Measurements from ENCODE around the gene PCNT.

PCNT gene

DNA sequence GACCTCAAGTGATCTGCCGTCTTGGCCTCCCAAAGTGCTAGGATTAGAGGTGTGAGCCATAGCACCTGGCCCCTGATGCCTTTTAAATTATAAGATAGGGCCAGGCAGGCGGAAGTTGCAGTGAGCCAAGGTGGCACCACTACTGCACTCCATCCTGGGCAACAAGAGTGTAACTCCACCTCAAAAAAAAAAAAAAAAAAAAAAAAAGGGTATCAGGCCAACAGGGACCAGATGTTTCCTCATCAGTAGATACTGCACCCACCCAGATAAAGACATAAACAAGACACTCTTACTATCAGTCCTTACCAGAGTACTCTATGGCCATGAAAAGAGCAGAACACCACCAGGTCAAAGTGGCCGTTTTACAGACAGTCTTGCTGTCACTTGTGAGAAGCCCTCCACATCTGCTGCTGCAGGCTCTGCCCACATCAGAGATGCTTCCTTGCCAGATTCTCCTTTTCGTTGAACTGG is 3.6 kb upstream of the PCNT start:
- no peak overlapping the region for H3K27ac ChIP-seq (replicated peaks)
- no peaks in the 10 kb centered on the region for H3K27me3 ChIP-seq (ENCODE audit: insufficient read depth, poor library complexity, severe bottlenecking)
- TF ChIP-seq, protein P1, sequence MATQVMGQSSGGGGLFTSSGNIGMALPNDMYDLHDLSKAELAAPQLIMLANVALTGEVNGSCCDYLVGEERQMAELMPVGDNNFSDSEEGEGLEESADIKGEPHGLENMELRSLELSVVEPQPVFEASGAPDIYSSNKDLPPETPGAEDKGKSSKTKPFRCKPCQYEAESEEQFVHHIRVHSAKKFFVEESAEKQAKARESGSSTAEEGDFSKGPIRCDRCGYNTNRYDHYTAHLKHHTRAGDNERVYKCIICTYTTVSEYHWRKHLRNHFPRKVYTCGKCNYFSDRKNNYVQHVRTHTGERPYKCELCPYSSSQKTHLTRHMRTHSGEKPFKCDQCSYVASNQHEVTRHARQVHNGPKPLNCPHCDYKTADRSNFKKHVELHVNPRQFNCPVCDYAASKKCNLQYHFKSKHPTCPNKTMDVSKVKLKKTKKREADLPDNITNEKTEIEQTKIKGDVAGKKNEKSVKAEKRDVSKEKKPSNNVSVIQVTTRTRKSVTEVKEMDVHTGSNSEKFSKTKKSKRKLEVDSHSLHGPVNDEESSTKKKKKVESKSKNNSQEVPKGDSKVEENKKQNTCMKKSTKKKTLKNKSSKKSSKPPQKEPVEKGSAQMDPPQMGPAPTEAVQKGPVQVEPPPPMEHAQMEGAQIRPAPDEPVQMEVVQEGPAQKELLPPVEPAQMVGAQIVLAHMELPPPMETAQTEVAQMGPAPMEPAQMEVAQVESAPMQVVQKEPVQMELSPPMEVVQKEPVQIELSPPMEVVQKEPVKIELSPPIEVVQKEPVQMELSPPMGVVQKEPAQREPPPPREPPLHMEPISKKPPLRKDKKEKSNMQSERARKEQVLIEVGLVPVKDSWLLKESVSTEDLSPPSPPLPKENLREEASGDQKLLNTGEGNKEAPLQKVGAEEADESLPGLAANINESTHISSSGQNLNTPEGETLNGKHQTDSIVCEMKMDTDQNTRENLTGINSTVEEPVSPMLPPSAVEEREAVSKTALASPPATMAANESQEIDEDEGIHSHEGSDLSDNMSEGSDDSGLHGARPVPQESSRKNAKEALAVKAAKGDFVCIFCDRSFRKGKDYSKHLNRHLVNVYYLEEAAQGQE (IDR thresholded peaks at IDR 0.05; ENCODE audit: insufficient replicate concordance, low read depth) = no peak
- TF ChIP-seq, protein P2, sequence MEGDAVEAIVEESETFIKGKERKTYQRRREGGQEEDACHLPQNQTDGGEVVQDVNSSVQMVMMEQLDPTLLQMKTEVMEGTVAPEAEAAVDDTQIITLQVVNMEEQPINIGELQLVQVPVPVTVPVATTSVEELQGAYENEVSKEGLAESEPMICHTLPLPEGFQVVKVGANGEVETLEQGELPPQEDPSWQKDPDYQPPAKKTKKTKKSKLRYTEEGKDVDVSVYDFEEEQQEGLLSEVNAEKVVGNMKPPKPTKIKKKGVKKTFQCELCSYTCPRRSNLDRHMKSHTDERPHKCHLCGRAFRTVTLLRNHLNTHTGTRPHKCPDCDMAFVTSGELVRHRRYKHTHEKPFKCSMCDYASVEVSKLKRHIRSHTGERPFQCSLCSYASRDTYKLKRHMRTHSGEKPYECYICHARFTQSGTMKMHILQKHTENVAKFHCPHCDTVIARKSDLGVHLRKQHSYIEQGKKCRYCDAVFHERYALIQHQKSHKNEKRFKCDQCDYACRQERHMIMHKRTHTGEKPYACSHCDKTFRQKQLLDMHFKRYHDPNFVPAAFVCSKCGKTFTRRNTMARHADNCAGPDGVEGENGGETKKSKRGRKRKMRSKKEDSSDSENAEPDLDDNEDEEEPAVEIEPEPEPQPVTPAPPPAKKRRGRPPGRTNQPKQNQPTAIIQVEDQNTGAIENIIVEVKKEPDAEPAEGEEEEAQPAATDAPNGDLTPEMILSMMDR (IDR thresholded peaks at IDR 0.05; ENCODE audit: insufficient read depth, low read length) = no peak
- TF ChIP-seq POLR2AphosphoS5 (IDR thresholded peaks at IDR 0.05; ENCODE audit: low read depth) (no peak), SPI1 (IDR thresholded peaks at IDR 0.05; ENCODE audit: borderline replicate concordance, low read depth) (no peak), GABPA (IDR thresholded peaks at IDR 0.05; ENCODE audit: low read depth) (no peak)
- no peak for DNase-seq (ENCODE audit: low read depth in 1 of 2, low spot score in 1 of 2)
- no peak overlapping the region; the same call in 1 of the 2 replicates for H3K4me3 ChIP-seq (replicated peaks; ENCODE audit: insufficient read depth, low read length)

DNA sequence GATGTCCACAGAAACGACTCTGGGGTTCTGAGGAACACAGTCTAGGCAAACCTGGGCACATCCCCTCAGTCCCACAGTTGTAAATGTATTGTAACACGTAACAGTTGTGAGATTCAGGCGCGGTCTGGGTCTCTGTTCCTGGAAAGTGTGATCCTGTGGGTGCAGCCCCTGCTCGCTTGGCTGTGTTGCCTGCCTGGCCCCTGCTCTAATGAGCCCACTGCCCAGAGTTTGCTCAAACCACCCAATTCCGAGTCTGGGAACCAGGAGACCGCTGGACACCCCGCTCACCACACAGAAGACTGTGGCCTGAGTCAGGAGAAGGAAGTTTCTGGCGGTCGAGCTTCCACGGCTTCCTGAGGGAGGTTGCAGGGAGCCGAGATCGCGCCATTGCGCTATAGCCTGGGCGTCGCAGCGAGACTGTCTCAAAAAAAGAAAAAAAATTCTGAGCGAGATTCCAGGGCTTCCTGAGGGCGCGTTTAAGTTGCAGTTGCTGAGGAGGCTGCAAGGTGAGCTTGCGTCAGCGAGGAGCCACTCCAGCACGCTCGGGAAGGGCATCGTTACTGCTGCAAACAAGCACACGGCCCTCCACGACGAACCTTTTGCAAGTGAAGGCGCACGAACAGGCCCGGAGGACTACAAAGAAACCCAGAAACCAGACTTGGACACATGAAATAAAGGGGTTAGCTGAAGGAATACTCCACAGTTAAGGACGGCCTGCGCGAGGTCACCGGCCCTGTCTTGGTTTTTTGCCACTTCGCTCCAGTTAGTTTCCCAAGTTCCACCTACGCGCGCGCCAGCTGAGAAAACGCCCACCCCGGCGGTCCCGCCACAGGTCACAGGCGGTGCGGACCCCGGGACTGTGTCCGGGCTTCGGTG is 1.4 kb upstream of the PCNT start:
- H3K27ac ChIP-seq (replicated peaks) = peak overlapping the region; percentile 100
- H3K4me3 ChIP-seq (replicated peaks; ENCODE audit: insufficient read depth, low read length) = peak overlapping the region; percentile 92
- H3K27me3 ChIP-seq (ENCODE audit: insufficient read depth, poor library complexity, severe bottlenecking) = no peaks in the 10 kb centered on the region
- DNase-seq (ENCODE audit: low read depth in 1 of 2, low spot score in 1 of 2) = peak in 1 of 2 experiments; percentile 37
- TF ChIP-seq SPI1 (IDR thresholded peaks at IDR 0.05; ENCODE audit: borderline replicate concordance, low read depth) = no peak
- TF ChIP-seq, protein P1 (IDR thresholded peaks at IDR 0.05; ENCODE audit: insufficient replicate concordance, low read depth) = no peak
- TF ChIP-seq GABPA (IDR thresholded peaks at IDR 0.05; ENCODE audit: low read depth) = no peak
- TF ChIP-seq, protein P2 (IDR thresholded peaks at IDR 0.05; ENCODE audit: insufficient read depth, low read length) = no peak
- no peak; the same call in 1 of the 2 replicates for TF ChIP-seq POLR2AphosphoS5 (IDR thresholded peaks at IDR 0.05; ENCODE audit: low read depth)

DNA sequence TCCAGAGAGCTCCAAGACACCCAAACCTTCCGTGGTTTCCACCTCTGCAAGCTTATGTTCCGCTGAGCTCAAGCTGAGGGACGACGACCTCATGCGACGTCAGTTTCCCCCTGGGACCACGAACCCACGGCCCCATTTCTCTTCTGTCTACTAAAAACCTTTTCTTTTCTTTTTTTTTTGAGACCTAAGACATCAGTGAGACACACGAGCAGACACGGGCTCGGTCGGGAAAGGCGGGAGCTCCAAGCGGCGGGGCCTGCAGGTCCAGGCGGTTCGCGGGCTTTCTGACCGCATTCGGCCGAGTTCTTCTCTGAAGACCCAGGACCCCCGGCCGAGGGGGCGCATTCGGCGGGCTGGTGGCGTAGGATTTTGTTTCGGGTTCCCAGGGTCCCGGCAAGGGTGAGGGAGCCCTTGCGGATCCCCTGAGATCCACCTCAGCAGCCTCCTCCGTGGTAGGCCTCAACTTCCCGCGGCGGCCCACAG is 688 bp upstream of the PCNT start:
- no peak for DNase-seq (ENCODE audit: low read depth in 1 of 2, low spot score in 1 of 2)
- H3K27me3 ChIP-seq (ENCODE audit: insufficient read depth, poor library complexity, severe bottlenecking) = no peaks in the 10 kb centered on the region
- TF ChIP-seq, protein P2 (IDR thresholded peaks at IDR 0.05; ENCODE audit: insufficient read depth, low read length) = no peak
- peak; percentile 30; the same call in 1 of the 2 replicates for TF ChIP-seq POLR2AphosphoS5 (IDR thresholded peaks at IDR 0.05; ENCODE audit: low read depth)

More for the DNA sequence above, 688 bp upstream of the PCNT start:
- H3K4me3 ChIP-seq (replicated peaks; ENCODE audit: insufficient read depth, low read length) = peak overlapping the region; percentile 92
- peak overlapping the region; percentile 100 for H3K27ac ChIP-seq (replicated peaks)
